GM12872 (cell line): ENCODE results near the gene MYEF2.

Source experiments
- CTCF ChIP-seq: IDR thresholded peaks from 3 replicates; pipeline ENCODE4 v1.5.1; 2011; ENCODE audit warnings: low read depth, mild to moderate bottlenecking, low read length, moderate library complexity; ENCODE audit not compliant: insufficient read depth

Gene MYEF2

GRCh38 chr15:48101376-48101961 lies 76.6 kb downstream of the MYEF2 start:
- TF ChIP-seq CTCF: no peak

DNA sequence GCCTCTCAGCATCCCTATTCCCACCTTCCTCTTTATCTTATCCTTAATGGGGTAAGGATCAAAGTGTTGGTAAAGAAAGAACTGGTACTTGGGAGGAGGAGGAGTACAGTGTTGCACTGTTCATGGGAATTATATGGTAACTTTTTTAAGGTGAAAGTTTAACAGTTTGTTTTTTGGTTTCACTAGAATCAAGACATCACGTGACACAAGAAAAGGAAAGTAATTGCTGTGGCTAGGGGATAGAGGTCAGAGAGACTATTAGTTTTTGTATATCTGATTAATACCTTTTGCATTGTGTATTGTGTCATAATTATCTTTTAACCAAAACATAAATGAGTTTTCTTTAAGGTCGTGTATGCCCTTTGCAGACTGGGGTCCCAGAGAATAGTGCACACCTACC lies 80.8 kb downstream of the MYEF2 start:
- TF ChIP-seq CTCF: no peak

- no peak for TF ChIP-seq CTCF
These were observed 81.3 kb downstream of the MYEF2 start for GRCh38 chr15:48096813-48097212.

DNA sequence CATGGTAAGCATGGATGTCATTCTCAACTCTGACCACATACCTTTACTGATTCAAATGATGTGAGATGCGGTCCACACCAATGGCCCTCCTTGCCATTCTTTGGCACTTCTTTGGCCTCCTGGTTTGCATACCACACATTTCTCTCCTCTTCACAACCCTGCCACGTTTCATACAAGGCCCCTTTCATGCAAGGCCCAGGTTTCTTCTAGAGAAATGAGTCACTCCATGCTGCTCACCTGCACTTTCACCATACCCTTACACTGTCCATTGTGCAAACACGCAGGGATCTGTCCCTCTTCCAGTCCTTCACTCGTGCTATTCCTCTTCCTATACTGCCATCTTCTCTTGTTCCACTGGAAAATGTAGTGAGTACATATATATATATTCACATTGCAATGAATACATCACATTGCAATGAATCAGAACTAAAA lies 81.7 kb downstream of the MYEF2 start:
- no peak for TF ChIP-seq CTCF

DNA sequence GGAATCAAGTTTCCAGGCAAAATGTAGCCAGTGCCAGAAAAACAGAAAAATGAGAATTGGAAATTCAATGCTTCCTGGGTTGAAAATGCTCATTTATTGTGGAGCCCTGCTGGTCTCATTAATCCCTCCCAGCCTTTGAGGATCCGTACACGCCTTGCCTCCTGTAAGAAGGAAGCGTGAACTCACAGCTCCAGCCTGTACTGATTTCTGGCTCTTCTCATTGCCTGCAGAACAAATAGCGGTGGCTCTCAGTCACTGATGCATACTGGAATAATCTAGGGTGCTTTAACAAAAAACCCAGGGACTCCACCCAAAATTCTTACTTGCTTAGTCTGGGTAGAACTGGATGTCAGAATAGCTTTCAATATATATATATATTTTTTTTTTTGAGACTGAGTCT lies 86.6 kb downstream of the MYEF2 start:
- TF ChIP-seq CTCF: no peak

GRCh38 chr15:48090666-48091065 lies 87.4 kb downstream of the MYEF2 start:
- TF ChIP-seq CTCF: no peak

GRCh38 chr15:48090115-48090514 lies 88.0 kb downstream of the MYEF2 start:
- no peak for TF ChIP-seq CTCF

DNA sequence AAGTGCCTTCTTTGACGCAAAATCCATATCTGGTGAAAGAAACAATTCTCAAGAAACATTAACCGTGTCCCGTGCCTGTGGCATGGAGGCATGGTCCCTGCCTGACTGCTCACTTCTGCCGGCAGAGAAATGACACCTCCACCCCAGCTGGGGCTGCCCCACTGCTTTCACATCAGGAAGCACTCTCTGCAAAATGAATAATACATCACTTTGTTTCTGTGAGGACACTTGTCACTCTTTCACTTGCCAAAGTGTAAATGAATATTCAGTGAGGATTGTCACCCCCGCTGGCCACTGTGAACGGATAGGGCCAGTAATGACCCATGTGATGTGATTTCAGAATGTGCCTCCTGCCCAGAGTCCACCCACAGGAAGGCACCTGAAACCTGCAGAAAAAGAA lies 88.4 kb downstream of the MYEF2 start:
- no peak for TF ChIP-seq CTCF
